MM.1S (cell line): Measurements from ENCODE around the gene CDH4.

Experiments used
- DNase-seq: peaks from one replicate; pipeline ENCODE4 v3.0.0-alpha.2; 2015
- H2AFZ ChIP-seq: fragments of 300-600 bp; sonication (generic); 2 replicates; pipeline ENCODE4 v1.6.0; 2016; ENCODE audit warnings: antibody characterized with exemption, low read length
- H3F3A ChIP-seq: fragments of 300-600 bp; sonication (generic); 2 replicates; pipeline ENCODE4 v1.6.1; 2016; ENCODE audit warnings: mild to moderate bottlenecking, antibody characterized with exemption, low read length, moderate library complexity, mixed read lengths; ENCODE audit not compliant: insufficient read depth
- H3K27ac ChIP-seq: fragments of 300-600 bp; sonication (generic); 2 replicates; pipeline ENCODE4 v1.5.1; 2016; ENCODE audit warnings: mild to moderate bottlenecking, low read length
- H3K27me3 ChIP-seq: fragments of 300-600 bp; sonication (generic); replicated peaks from 2 replicates; pipeline ENCODE4 v1.6.0; 2016; ENCODE audit warnings: low read length; ENCODE audit not compliant: insufficient read depth
- H3K36me3 ChIP-seq: fragments of 300-600 bp; sonication (generic); replicated peaks from 2 replicates; pipeline ENCODE4 v1.6.1; 2016; ENCODE audit warnings: mild to moderate bottlenecking, low read length, mixed read lengths; ENCODE audit not compliant: insufficient read depth
- H3K4me1 ChIP-seq: fragments of 300-600 bp; sonication (generic); 2 replicates; pipeline ENCODE4 v1.6.1; 2016; ENCODE audit warnings: low read length, mixed read lengths
- H3K4me2 ChIP-seq: fragments of 300-600 bp; sonication (generic); 2 replicates; pipeline ENCODE4 v1.6.0; 2016; ENCODE audit warnings: low read depth, low read length
- H3K4me3 ChIP-seq: fragments of 300-600 bp; sonication (generic); 2 replicates; pipeline ENCODE4 v1.5.1; 2016; ENCODE audit warnings: low read length, mixed read lengths
- H3K79me2 ChIP-seq: fragments of 300-600 bp; sonication (generic); 2 replicates; pipeline ENCODE4 v1.6.1; 2016; ENCODE audit warnings: mixed run types, low read length, mixed read lengths
- H3K9ac ChIP-seq: fragments of 300-600 bp; sonication (generic); 2 replicates; pipeline ENCODE4 v1.6.1; 2016; ENCODE audit warnings: low read length, mixed read lengths
- H3K9me2 ChIP-seq: fragments of 300-600 bp; sonication (generic); replicated peaks from 2 replicates; pipeline ENCODE4 v1.6.1; 2016; ENCODE audit warnings: mild to moderate bottlenecking, low read length, mixed read lengths; ENCODE audit not compliant: insufficient read depth
- H3K9me3 ChIP-seq: fragments of 300-600 bp; sonication (generic); replicated peaks from 2 replicates; pipeline ENCODE4 v1.6.1; 2016; ENCODE audit warnings: mild to moderate bottlenecking, low read length, mixed read lengths; ENCODE audit not compliant: insufficient read depth
- H4K20me1 ChIP-seq: fragments of 300-600 bp; sonication (generic); 2 replicates; pipeline ENCODE4 v1.6.1; 2016; ENCODE audit warnings: mild to moderate bottlenecking, low read length, moderate library complexity, mixed read lengths; ENCODE audit not compliant: insufficient read depth
- EZH2 ChIP-seq: fragments of 300-600 bp; sonication (generic); optimal IDR thresholded peaks from 2 replicates; pipeline ENCODE3; 2017; ENCODE audit warnings: low read depth, mild to moderate bottlenecking, antibody characterized with exemption, low read length, mixed read lengths
- EZH2phosphoT487 ChIP-seq: fragments of 300-600 bp; sonication (generic); IDR thresholded peaks from 2 replicates; pipeline ENCODE4 v1.6.1; 2018; ENCODE audit warnings: antibody characterized with exemption, low read length
- TF ChIP-seq, protein P1 (sequence below): fragments of 300-600 bp; sonication (generic); IDR thresholded peaks from 2 replicates; pipeline ENCODE4 v1.5.1; 2016; ENCODE audit warnings: antibody characterized with exemption, low read length, mixed read lengths

The CDH4 gene

DNA sequence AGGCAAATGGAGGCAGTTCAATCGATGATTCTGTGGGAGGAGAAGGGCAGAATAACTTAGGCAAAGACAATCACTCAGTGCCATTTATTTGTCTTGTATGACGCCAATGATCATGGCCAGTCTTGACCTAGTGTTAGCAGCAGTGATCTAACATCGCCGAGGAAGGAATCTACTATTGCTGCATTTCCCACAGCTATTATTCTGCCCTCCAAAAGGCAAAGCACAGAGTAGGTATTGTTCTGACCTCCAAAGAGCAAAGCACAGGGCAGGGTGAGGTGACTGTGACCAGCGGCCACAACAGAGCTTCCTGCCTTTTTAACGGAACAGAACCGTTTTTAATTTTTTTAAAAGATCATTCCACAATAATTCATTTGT, 235.9 kb downstream of the CDH4 start:
- Histone ChIP-seq H3F3A (no peaks in the 10 kb centered on the region), H3K79me2 (no peaks in the 10 kb centered on the region), H3K9me2 (no peaks in the 10 kb centered on the region), H3K4me3 (no peak overlapping the region), H3K4me2 (no peak overlapping the region), H3K27me3 (peaks cover 33% of the 10 kb centered on the region), H3K36me3 (no peaks in the 10 kb centered on the region), H3K9me3 (no peaks in the 10 kb centered on the region), H2AFZ (no peak overlapping the region), H3K9ac (no peak overlapping the region), H3K27ac (no peak overlapping the region), H3K4me1 (no peaks in the 10 kb centered on the region), H4K20me1 (no peaks in the 10 kb centered on the region)
- no peak for TF ChIP-seq EZH2phosphoT487
- no peak for TF ChIP-seq EZH2
- TF ChIP-seq, protein P1, sequence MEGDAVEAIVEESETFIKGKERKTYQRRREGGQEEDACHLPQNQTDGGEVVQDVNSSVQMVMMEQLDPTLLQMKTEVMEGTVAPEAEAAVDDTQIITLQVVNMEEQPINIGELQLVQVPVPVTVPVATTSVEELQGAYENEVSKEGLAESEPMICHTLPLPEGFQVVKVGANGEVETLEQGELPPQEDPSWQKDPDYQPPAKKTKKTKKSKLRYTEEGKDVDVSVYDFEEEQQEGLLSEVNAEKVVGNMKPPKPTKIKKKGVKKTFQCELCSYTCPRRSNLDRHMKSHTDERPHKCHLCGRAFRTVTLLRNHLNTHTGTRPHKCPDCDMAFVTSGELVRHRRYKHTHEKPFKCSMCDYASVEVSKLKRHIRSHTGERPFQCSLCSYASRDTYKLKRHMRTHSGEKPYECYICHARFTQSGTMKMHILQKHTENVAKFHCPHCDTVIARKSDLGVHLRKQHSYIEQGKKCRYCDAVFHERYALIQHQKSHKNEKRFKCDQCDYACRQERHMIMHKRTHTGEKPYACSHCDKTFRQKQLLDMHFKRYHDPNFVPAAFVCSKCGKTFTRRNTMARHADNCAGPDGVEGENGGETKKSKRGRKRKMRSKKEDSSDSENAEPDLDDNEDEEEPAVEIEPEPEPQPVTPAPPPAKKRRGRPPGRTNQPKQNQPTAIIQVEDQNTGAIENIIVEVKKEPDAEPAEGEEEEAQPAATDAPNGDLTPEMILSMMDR: no peak
- DNase-seq: no peak

DNA sequence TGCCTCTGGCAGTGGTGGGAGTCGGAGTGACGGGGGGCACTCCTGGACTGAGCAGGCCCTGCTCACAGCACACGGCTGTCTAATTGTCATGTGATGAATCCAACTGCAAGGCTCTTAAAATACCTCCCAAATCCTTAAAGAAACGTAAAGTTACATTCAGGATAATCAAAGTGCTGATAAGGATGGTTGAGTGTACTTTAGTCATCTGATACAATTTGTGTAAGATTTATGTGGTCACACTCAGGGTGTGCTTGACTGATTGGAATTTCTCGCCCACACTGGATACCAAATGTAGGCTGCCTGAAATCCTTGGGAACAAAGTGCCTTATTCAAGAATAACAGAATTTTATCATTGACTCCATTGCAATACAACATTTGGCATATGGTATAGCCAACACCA, 238.7 kb downstream of the CDH4 start:
- Histone ChIP-seq H3K4me1 (no peaks in the 10 kb centered on the region), H3F3A (no peaks in the 10 kb centered on the region), H3K36me3 (no peaks in the 10 kb centered on the region), H3K79me2 (no peaks in the 10 kb centered on the region), H3K4me3 (no peak overlapping the region), H3K27me3 (peaks cover 44% of the 10 kb centered on the region), H3K9me2 (no peaks in the 10 kb centered on the region), H3K27ac (no peak overlapping the region), H2AFZ (no peak overlapping the region), H3K9ac (no peak overlapping the region), H3K4me2 (no peak overlapping the region), H4K20me1 (no peaks in the 10 kb centered on the region), H3K9me3 (no peaks in the 10 kb centered on the region)
- TF ChIP-seq EZH2: no peak
- no peak for DNase-seq

DNA sequence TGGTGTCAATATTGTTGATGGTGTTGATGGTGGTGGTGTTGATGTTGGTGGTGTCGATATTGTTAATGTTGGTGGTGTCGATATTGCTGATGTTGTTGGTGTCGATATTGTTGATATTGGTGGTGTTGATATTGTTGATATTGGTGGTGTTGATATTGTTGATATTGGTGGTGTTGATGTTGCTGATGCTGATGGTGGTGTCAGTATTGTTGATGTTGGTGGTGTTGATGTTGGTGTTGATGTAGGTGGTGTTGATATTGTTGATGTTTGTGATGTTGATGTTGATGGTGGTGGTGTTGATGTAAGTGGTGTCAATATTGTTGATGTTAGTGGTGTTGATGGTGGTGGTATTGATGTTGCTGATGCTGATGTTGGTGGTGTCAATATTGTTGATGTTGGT, 240.0 kb downstream of the CDH4 start:
- no peak overlapping the region for H3K27ac ChIP-seq
- H4K20me1 ChIP-seq: no peaks in the 10 kb centered on the region
- H2AFZ ChIP-seq: no peak overlapping the region
- no peak overlapping the region for H3K4me3 ChIP-seq
- no peaks in the 10 kb centered on the region for H3K79me2 ChIP-seq
- H3K27me3 ChIP-seq: peaks cover 42% of the 10 kb centered on the region
- H3K9me3 ChIP-seq: no peaks in the 10 kb centered on the region
- TF ChIP-seq EZH2 (no peak), EZH2phosphoT487 (no peak)
- TF ChIP-seq, protein P1: no peak
- no peak overlapping the region for H3K4me2 ChIP-seq
- no peaks in the 10 kb centered on the region for H3F3A ChIP-seq
- no peaks in the 10 kb centered on the region for H3K4me1 ChIP-seq
- no peak for DNase-seq
- no peaks in the 10 kb centered on the region for H3K36me3 ChIP-seq
- H3K9ac ChIP-seq: no peak overlapping the region
- no peaks in the 10 kb centered on the region for H3K9me2 ChIP-seq

DNA sequence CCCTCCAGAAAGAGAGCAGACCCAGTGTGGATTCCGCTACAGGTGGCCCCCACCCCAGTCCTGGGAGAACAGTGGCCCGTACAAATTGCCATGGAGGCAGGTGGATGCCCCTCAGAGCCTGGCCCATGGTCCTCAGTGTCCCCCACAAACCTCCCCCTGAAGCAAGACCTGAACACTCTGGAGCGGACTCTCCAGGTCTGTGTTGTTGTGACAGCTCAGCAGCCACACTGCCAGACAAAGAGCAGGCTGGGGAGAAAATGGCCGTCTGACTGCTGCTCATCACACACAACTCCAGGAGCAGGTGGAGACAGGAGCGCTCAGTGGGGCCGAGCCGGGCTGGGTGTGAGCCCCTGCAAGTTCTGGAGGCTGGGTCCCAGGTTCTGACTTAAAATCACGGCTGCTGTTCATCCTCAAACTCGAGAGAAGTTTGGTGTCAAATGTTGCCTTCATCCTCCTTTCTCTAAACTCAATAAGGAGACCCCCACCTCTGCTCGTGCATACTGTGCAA, 241.8 kb downstream of the CDH4 start:
- TF ChIP-seq, protein P1: no peak
- no peak for TF ChIP-seq EZH2
- no peak for TF ChIP-seq EZH2phosphoT487
- H3K27ac ChIP-seq: no peak overlapping the region
- no peak overlapping the region for H3K4me2 ChIP-seq

More for the DNA sequence above, 241.8 kb downstream of the CDH4 start:
- DNase-seq: no peak
- no peaks in the 10 kb centered on the region for H3K9me3 ChIP-seq
- H3K4me3 ChIP-seq: no peak overlapping the region
- H3K27me3 ChIP-seq: peaks cover 33% of the 10 kb centered on the region
- H3F3A ChIP-seq: no peaks in the 10 kb centered on the region
- no peaks in the 10 kb centered on the region for H4K20me1 ChIP-seq
- H3K79me2 ChIP-seq: no peaks in the 10 kb centered on the region
- no peak overlapping the region for H3K9ac ChIP-seq
- H2AFZ ChIP-seq: no peak overlapping the region
- no peaks in the 10 kb centered on the region for H3K36me3 ChIP-seq
- H3K4me1 ChIP-seq: no peaks in the 10 kb centered on the region
- no peaks in the 10 kb centered on the region for H3K9me2 ChIP-seq
